ENCODE data around the gene RNF183. TPM values are rescaled to one million over a fixed set of nuclear protein-coding genes. Genes with fewer than 3 reads are reported as not detected.
"Not testable (repeated sequence)": the region's sequence is repeated elsewhere in the genome, so short reads cannot be mapped to it uniquely, and the experiment has no call there.

The RNF183 gene
- total and polyA plus RNA-seq, 9 of the 15 experiments (the other 6 are each of a cell fraction or from before 2014, with no cell fraction given): 0.04 to 2.0 (median 0.16) TPM; not detected in 5

DNA sequence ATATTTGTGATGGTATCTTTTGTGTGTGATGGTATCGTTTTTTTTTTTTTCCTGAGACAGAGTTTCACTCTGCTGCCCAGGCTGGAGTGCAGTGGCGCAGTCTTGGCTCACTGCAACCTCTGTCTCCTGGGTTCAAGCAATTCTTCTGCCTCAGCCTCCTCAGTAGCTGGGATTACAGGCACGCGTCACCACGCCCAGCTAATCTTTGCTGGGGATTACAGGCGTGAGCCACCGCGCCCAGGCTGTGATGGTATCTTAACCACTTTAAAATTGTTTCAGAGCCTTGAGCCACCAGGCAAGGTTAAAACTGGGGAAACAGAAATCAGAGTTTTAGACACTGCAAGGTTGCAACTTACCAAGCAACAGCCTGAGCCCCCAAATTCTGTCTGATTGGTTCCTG is 6.9 kb downstream of the RNF183 start:
- FAIRE-seq; H3K4me3 ChIP-seq; in situ Hi-C loops (cut with MboI); BruUV-seq (replicated peaks); H3K4me2 ChIP-seq (ENCODE audit: insufficient read depth, low read length); H2AFZ ChIP-seq (ENCODE audit: low read depth, low read length); intact Hi-C loops (cut with micrococcal nuclease); H4K20me1 ChIP-seq (replicated peaks; ENCODE audit: control insufficient read depth, insufficient read depth, low read length); H3K9me3 ChIP-seq (replicated peaks; ENCODE audit: control insufficient read depth, insufficient read depth, low read depth, low read length); H3K79me2 ChIP-seq (ENCODE audit: control insufficient read depth, insufficient read depth, low read length); H3K27ac ChIP-seq (ENCODE audit: extremely low read depth, low read depth, low read length); CTCF ChIA-PET (ENCODE audit: low intra/inter-chr PET ratio); H3K9me1 ChIP-seq (ENCODE audit: control insufficient read depth, insufficient read depth, low read length); ATAC-seq; H3K9ac ChIP-seq (ENCODE audit: insufficient read depth in 1 of 2, low read depth in 2 of 2, low read length in 2 of 2); DNase-seq (ENCODE audit: extremely low read depth in 1 of 4, low spot score in 3 of 4); TF ChIP-seq ATF1 (CRISPR knock-in tag; IDR thresholded peaks at IDR 0.05): not testable (repeated sequence)
- Histone ChIP-seq H3K27me3 (ENCODE audit: control insufficient read depth in 2 of 2, insufficient read depth in 2 of 2, low read length in 2 of 2) (peaks cover 11 to 25% of the 10 kb centered on the region in 2 experiments; a peak in 4 of 5 replicates), H3K36me3 (ENCODE audit: control insufficient read depth, insufficient read depth, low read length) (peaks cover 25% of the 10 kb centered on the region), H3K4me1 (replicated peaks in 1 of 2; ENCODE audit: control insufficient read depth in 2 of 2, insufficient read depth in 2 of 2, low read length in 2 of 2) (peaks cover 12 to 17% of the 10 kb centered on the region in 2 experiments; a peak in 4 of 5 replicates)
- POLR2A ChIA-PET: interaction anchor here (0.6 to 1.8 kb wide), 5 partner anchors 11 to 1153 kb away, joined by 3 to 9 read pairs (median 3); partner anchors contain the start of genes CDC26, FKBP15, PRPF4 and SLC31A1
- WGBS (ENCODE audit: insufficient coverage, low coverage, missing lambda C conversion rate): 4% methylated on average over 8 of the region's 8 CpGs
- TF ChIP-seq HDAC2 (IDR thresholded peaks at IDR 0.05) (peak; percentile 22; the same call in 1 of the 2 replicates), CXXC5 (CRISPR knock-in tag; IDR thresholded peaks at IDR 0.05) (peak; percentile 33; the same call in 1 of the 2 replicates), BHLHE40 (IDR thresholded peaks at IDR 0.05; ENCODE audit: low read length) (peak; percentile 66), RCOR1 (IDR thresholded peaks at IDR 0.05; ENCODE audit: borderline replicate concordance in 1 of 2, low read depth in 2 of 2, low read length in 2 of 2) (0 out of 4 replicates have a peak, but pooled peaks of 1 of the 2 experiments have one; percentile 35), DPF2 (IDR thresholded peaks at IDR 0.05) (peak; percentile 40; the same call in 1 of the 2 replicates), KLF1 (tag; IDR thresholded peaks at IDR 0.05) (peak; percentile 86), CREM (IDR thresholded peaks at IDR 0.05; ENCODE audit: low read depth) (0 out of 2 replicates have a peak, but pooled peaks have one; percentile 18), ATF1 (tag; IDR thresholded peaks at IDR 0.05) (0 out of 2 replicates have a peak, but pooled peaks have one; percentile 23)
- TF ChIP-seq, protein P1, sequence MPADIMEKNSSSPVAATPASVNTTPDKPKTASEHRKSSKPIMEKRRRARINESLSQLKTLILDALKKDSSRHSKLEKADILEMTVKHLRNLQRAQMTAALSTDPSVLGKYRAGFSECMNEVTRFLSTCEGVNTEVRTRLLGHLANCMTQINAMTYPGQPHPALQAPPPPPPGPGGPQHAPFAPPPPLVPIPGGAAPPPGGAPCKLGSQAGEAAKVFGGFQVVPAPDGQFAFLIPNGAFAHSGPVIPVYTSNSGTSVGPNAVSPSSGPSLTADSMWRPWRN (IDR thresholded peaks at IDR 0.05; ENCODE audit: low read depth): peak; percentile 99
